GM12874 (cell line): ENCODE data around the gene FGF14.

ENCODE experiments used
- TF ChIP-seq, protein P1 (sequence below): IDR thresholded peaks from 2 replicates; pipeline ENCODE4 v1.5.1; 2011; ENCODE audit warnings: low read depth, mild to moderate bottlenecking, control low read depth, low read length, moderate library complexity; ENCODE audit not compliant: insufficient read depth

The FGF14 gene

DNA sequence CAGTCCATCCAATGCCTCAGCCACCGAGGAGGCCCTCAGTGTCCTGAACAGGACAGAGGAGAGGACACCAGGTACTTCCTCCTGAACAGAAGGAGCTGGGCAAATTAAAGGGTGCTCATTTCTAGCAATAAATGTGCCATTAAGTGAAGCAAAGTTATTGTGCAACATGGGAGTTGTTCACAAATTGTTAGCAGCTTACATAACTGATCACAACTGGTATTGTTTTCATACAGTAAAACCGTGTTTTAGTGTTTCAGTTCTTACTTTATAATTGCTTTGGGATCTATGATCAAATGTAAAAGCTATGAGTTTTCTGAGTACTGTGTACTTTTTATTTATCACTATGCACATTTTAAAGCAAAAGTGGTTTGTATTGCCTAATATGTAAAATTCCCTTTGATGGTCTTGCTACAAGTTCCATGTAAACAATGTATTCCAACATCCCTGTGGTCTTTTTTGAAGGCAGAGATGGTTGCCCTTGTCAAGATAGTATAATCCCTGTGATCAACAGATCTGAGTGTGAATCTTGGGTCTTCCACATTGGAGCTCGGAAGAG lies 263.1 kb downstream of the FGF14 start:
- TF ChIP-seq, protein P1, sequence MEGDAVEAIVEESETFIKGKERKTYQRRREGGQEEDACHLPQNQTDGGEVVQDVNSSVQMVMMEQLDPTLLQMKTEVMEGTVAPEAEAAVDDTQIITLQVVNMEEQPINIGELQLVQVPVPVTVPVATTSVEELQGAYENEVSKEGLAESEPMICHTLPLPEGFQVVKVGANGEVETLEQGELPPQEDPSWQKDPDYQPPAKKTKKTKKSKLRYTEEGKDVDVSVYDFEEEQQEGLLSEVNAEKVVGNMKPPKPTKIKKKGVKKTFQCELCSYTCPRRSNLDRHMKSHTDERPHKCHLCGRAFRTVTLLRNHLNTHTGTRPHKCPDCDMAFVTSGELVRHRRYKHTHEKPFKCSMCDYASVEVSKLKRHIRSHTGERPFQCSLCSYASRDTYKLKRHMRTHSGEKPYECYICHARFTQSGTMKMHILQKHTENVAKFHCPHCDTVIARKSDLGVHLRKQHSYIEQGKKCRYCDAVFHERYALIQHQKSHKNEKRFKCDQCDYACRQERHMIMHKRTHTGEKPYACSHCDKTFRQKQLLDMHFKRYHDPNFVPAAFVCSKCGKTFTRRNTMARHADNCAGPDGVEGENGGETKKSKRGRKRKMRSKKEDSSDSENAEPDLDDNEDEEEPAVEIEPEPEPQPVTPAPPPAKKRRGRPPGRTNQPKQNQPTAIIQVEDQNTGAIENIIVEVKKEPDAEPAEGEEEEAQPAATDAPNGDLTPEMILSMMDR = no peak

DNA sequence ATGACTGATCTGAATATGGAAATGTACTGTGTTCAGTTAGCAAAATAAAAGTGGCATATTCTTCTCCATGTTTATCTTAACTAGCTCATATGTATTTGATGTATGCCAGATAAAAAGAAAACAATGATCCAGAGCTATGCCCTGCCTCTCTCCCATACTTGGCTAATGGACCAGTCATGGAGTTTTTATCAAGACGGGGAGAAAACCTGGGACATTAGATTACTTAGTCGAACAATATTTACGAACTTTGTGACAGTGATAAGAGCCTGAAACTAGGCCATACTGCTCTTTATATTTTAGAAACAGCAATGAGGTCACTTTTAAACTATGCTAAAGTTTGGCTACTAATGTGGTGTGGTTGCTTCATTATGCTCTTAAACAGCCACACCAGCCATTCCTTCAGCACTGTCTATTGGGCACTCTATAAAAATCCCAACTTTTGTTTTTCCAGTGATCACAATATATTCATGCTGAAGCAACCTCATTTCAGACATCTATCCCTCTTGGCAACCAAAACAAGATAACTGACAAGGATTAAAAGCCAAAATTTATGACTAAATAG lies 265.0 kb downstream of the FGF14 start:
- TF ChIP-seq, protein P1 = no peak

DNA sequence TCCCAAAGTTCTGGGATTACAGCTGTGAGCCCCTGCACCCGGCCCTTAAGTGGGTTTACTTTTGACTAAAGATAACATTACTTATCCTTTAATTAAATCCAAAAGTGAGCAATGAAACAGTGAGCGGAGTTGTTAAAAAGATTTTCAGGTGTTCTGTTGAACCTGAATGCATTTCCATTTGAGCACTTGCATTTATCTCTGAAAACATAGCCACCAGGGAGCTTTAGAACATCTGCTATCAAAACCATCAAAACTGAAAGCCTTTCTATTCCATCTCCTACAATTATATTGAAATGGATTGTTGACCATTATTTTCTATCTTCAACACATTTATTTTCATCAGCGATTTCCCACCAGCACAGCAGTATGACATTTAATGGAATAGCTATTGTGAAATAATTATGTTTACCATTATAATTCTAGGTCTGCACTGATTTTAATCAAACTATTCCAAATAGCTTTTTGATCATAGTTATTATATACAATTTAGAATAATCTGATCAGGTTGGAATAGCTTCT lies 269.0 kb downstream of the FGF14 start:
- TF ChIP-seq, protein P1 = no peak

DNA sequence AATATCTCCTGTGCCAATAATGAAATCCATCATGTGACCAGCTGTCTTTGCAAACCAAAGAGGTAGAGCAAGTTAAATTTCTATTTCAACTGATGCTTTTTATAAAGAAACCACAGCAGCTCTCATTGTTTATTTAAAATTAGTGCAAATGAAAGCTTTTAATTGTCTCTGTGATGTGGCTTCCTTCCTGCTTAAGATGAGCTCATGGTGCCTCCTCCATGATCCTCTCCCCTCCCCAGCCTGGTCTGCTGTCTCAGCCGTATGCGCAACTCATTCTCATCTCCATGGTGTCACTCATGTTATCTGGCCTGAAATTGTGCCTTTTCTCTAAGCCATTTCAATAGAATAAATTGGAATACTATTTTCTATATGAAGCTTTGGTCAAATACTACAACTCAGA lies 270.6 kb downstream of the FGF14 start:
- TF ChIP-seq, protein P1 = no peak

DNA sequence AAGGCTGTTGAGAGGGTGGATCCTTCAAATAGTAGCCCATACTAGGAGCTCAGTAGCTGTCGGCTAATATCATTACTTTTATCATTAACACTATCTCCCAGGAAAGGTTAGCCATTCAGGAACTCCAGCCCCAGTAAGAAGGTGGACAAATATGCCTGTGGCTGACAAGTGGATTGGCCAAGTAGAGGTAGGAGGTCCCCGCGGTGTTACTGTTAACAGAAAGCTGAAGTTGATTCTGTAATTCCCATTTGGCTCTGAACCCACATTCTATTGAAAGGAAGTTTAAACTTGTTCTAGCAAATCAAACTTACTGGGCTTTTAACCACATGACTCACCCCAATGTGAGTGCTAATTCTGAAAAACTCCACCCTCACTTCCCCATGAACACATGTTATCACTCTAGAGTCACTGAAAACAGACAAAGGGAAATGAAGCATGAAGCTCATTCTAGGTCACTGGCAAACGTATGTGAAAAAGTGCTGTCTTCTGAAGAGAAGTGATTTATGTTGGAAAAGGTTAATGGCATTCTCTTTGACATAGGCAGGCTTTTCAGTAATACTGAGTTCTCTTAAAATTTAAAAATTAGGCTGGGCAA lies 273.5 kb downstream of the FGF14 start:
- TF ChIP-seq, protein P1 = no peak

DNA sequence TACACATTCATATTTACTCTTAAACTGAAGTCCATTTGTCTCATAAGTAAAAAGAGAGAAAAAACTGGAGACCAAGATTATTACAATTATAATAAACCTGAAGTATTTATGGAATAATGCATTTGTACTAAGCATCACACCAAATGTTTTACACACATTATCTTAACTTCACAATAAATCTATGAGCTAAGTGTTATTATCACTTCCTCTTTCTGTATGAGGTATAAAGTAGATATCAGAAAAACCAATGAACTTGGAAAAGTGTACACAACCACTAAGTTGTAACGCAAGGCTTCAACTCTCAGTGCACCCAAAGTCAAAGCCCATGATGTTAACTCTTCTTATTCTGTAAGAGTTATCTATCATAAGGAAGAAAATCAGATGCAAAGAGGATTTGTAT lies 274.7 kb downstream of the FGF14 start:
- TF ChIP-seq, protein P1 = no peak

DNA sequence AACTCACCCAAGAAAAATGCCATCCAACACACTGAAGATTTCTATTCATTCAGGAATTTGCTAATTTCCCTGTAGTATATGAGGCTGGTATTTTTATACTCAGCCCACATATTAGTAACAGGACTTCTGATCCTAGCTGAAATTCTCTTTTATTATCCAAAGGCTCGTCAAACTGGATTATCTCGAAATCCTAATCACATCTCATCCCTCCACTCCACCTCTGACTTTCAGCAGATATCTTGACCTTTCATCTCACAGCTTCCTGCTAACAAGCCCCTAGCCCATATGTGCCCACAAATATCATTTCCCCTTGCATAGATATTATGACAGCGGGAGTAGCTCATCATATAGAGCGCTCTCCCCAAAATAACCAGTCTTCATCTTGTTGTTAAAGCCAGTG lies 279.7 kb downstream of the FGF14 start:
- TF ChIP-seq, protein P1 = no peak
